Upper lobe of left lung (tissue), 6 donors: ENCODE results near the gene LUZP1. TPM values are rescaled to one million over a fixed set of nuclear protein-coding genes. Genes with fewer than 3 reads are reported as not detected.

Source experiments
- ATAC-seq, 2 donors: fragments of 200-7000 bp; cut with Tn5 transposase; one replicate each; pipeline ENCODE4 v1.9.1; 2022; ENCODE audit warnings: mild to moderate bottlenecking in 2 of 2, moderate library complexity in 2 of 2; ENCODE audit not compliant: low FRiP score in 2 of 2
- DNase-seq, 2 donors: peaks; one replicate each; pipeline ENCODE4 v3.0.0-alpha.2; 2019 to 2020
- H3K27ac ChIP-seq, 4 donors: fragments of 200-600 bp; sonication (generic); one replicate each; pipeline ENCODE4 v1.5.1; 2016 to 2019
- H3K27me3 ChIP-seq, 4 donors: fragments of 200-600 bp; sonication (generic); one replicate each; pipeline ENCODE4 v1.5.1; 2017 to 2019
- H3K36me3 ChIP-seq, 4 donors: fragments of 200-600 bp; sonication (generic); one replicate each; pipeline ENCODE4 v1.5.1; 2016 to 2019
- H3K4me1 ChIP-seq, 4 donors: fragments of 200-600 bp; sonication (generic); one replicate each; pipeline ENCODE4 v1.5.1; 2018 to 2019
- H3K4me3 ChIP-seq, 4 donors: fragments of 200-600 bp; sonication (generic); one replicate each; pipeline ENCODE4 v1.5.1; 2017 to 2019; ENCODE audit warnings: mild to moderate bottlenecking in 2 of 4, moderate library complexity in 1 of 4
- H3K9me3 ChIP-seq, 4 donors: fragments of 200-600 bp; sonication (generic); one replicate each; pipeline ENCODE4 v1.5.1; 2018 to 2019
- CTCF ChIP-seq, 6 experiments: fragments of 450-650 bp in 4 of 6; fragments of 200-600 bp in 2 of 6; sonication (generic) in 2 of 6; IDR thresholded peaks; one replicate each; pipeline ENCODE4 v1.5.1; 2016 to 2019; ENCODE audit warnings: antibody characterized with exemption in 6 of 6
- EP300 ChIP-seq, 4 donors: sonication (generic); formaldehyde crosslinking; IDR thresholded peaks; one replicate each; pipeline ENCODE4 v1.5.1; 2017; ENCODE audit warnings: antibody characterized with exemption in 4 of 4, control low read depth in 2 of 4
- POLR2A ChIP-seq, 4 donors: fragments of 450-650 bp; IDR thresholded peaks; one replicate each; pipeline ENCODE4 v1.5.1; 2016 to 2017; ENCODE audit warnings: antibody characterized with exemption in 4 of 4, mild to moderate bottlenecking in 2 of 4
- POLR2AphosphoS5 ChIP-seq, 2 donors: sonication (generic); formaldehyde crosslinking; IDR thresholded peaks; one replicate each; pipeline ENCODE4 v1.5.1; 2017; ENCODE audit warnings: antibody characterized with exemption in 2 of 2
- WGBS, 2 donors: methylation state at CpG; one replicate each; pipeline ENCODE4 v1.1.5; 2017 to 2018; 5-methylcytosine and 5-hydroxymethylcytosine counted together
- total RNA-seq, 6 donors: library from RNA; depleted of rRNA in 4 of 6; stranded (reverse); fragments of >200 nt in 4 of 6; gene quantifications; one replicate each; pipeline versions ENCODE4 v1.1.0 to v1.2.1, GENCODE V29; 2016 to 2021
- donor health status: DM: no; HTN: no; CAD: no; lungs with moderate emphysema.
- donor health status: DM: no; HTN: yes; CAD: no; lungs with severe emphysema.

Gene LUZP1
- total RNA-seq, 6 donors from 2014 or later, result 12.6 to 33.0 (median 21.2) TPM

DNA sequence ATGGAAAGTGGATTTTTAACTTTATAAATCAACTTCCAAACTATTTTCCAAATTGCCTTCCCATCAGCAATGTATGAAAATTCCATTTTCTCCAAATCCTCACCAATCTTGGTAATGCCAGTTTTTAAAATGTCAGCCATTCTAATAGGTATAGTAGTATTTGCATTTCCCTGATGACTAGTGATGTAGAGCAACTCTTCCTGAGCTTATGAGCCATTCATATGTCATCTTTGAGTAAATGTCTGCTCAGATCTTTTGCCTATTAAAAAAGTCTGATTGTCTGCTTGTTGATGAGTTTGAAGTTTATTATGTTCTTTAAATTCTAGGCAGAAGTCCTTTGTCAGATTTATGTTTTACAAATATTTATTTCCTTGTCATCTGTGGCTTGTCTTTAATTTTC, 94.6 kb downstream of the LUZP1 start:
- Histone ChIP-seq H3K27ac (no peak overlapping the region), H3K9me3 (no peaks in the 10 kb centered on the region), H3K4me3 (no peak overlapping the region), H3K36me3 (peaks cover 21 to 85% (median 50%) of the 10 kb centered on the region in 4 donors), H3K4me1 (no peaks in the 10 kb centered on the region), H3K27me3 (no peaks in the 10 kb centered on the region)
- no peak for TF ChIP-seq POLR2A (IDR thresholded peaks at IDR 0.05)
- TF ChIP-seq EP300 (IDR thresholded peaks at IDR 0.05), result no peak
- no peak for TF ChIP-seq POLR2AphosphoS5 (IDR thresholded peaks at IDR 0.05)
- no peak for TF ChIP-seq CTCF (IDR thresholded peaks at IDR 0.05)
- ATAC-seq, result no peak
- no peak for DNase-seq

DNA sequence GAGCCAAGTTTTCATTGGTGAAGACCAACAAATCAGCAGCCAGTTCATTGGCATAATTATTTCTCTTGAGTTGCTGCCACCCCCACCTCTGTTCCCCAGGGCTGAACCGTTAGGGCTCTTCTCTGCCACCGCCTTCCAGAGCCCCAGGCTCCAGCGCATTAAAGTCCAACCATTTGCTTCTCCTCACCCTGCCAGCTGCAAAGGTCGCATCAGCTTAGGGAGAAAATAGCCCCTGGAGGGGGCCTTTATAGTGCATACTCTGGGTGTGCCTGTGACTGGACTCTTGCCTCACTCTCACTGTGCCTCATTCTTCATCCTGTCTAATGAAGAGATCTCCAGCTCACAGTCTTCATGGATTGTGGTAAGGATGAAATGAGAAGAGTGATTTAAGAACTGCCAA, 99.0 kb downstream of the LUZP1 start:
- 92 to 97% methylated on average over 4 of the region's 4 CpGs for WGBS, 2 donors
- H3K36me3 ChIP-seq, result peaks cover 13 to 97% (median 31%) of the 10 kb centered on the region in 4 donors
- H3K9me3 ChIP-seq, result no peaks in the 10 kb centered on the region
- TF ChIP-seq POLR2A (IDR thresholded peaks at IDR 0.05), result no peak
- TF ChIP-seq POLR2AphosphoS5 (IDR thresholded peaks at IDR 0.05), result no peak
- ATAC-seq (no peak), DNase-seq (no peak)
- H3K27me3 ChIP-seq, result no peaks in the 10 kb centered on the region
- H3K4me1 ChIP-seq, result no peaks in the 10 kb centered on the region
- no peak overlapping the region for H3K4me3 ChIP-seq
- no peak overlapping the region for H3K27ac ChIP-seq

DNA sequence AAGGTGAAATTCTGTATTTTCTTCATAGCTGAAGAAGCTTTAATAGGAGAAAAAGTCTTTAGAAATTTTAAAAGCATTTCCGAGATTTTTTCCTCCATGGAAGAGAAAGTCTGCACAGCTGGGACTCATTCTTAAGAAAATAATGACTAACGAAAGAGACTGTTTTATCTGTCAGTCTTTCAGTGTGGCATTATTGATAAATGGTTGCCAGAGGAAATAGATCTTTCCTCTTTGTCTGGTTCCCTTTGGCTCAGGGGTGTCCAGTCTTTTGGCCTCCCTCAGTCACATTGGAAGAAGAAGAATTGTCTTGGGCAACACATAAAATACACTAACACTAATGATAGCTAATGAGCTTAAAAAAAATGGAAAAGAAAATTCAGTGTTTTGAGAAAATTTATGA, 99.5 kb downstream of the LUZP1 start:
- Histone ChIP-seq H3K4me3 (no peak overlapping the region), H3K4me1 (no peaks in the 10 kb centered on the region), H3K36me3 (peaks cover 13 to 97% (median 33%) of the 10 kb centered on the region in 4 donors), H3K27ac (no peak overlapping the region), H3K9me3 (no peaks in the 10 kb centered on the region), H3K27me3 (no peaks in the 10 kb centered on the region)
- TF ChIP-seq POLR2AphosphoS5 (IDR thresholded peaks at IDR 0.05) (no peak), POLR2A (IDR thresholded peaks at IDR 0.05) (no peak), CTCF (IDR thresholded peaks at IDR 0.05) (no peak), EP300 (IDR thresholded peaks at IDR 0.05) (no peak)
- DNase-seq, result no peak
- no peak for ATAC-seq
- WGBS, 2 donors, result 83 to 88% methylated on average over 2 of the region's 2 CpGs

DNA sequence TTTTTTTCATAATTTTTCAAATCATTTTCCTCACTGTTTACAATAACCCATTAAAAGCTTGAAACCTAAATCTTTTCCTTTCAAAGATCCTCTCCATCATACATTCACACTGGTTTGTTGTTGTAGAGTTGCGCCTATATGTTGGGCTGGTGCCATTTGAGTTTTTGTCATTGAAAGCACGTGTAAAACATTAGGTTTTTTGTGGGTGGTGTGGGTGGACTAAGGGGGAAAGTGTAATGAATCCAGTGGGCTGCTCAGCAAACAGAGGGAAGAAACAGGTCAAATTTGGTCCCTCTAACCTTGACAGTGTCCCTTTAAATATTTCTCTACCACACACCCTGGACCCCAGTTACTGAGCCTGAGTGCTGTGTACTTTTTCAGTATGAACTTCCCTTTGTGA, 102.6 kb downstream of the LUZP1 start:
- WGBS, 2 donors, result 94 to 100% methylated on average over 2 of the region's 2 CpGs
- H3K4me3 ChIP-seq, result no peak overlapping the region
- TF ChIP-seq EP300 (IDR thresholded peaks at IDR 0.05) (no peak), CTCF (IDR thresholded peaks at IDR 0.05) (no peak), POLR2AphosphoS5 (IDR thresholded peaks at IDR 0.05) (no peak), POLR2A (IDR thresholded peaks at IDR 0.05) (no peak)
- no peaks in the 10 kb centered on the region for H3K27me3 ChIP-seq
- peaks cover 2 to 90% (median 22%) of the 10 kb centered on the region in 4 donors for H3K36me3 ChIP-seq
- H3K27ac ChIP-seq, result no peak overlapping the region
- ATAC-seq (no peak), DNase-seq (no peak)
- H3K4me1 ChIP-seq, result no peaks in the 10 kb centered on the region
- H3K9me3 ChIP-seq, result no peaks in the 10 kb centered on the region

DNA sequence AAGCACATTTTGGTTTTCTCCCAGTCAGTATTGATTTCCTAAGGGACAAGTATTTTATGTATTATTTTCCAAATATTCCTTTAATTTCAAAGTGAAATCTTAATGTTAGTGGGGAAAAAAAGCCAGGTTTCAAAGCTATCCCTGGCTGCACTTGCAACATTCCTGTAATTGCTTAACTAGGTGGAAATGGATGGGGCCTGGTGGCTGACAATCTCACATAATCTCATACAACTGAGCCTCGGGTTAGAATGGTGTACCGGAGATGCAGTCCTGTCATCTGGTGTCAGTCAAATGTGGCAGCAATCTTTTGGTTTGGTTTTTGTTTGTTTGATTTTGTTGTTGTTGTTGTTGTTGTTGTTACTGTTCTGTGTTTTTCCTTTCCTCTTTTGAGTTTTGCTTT, 103.3 kb downstream of the LUZP1 start:
- H3K4me3 ChIP-seq, result no peak overlapping the region
- no peaks in the 10 kb centered on the region for H3K27me3 ChIP-seq
- peaks cover 0 to 90% (median 24%) of the 10 kb centered on the region in 4 donors for H3K36me3 ChIP-seq
- ATAC-seq, result no peak
- no peak for DNase-seq
- no peaks in the 10 kb centered on the region for H3K4me1 ChIP-seq
- no peak overlapping the region for H3K27ac ChIP-seq
- no peak for TF ChIP-seq POLR2AphosphoS5 (IDR thresholded peaks at IDR 0.05)
- TF ChIP-seq CTCF (IDR thresholded peaks at IDR 0.05), result no peak
- TF ChIP-seq EP300 (IDR thresholded peaks at IDR 0.05), result no peak
- TF ChIP-seq POLR2A (IDR thresholded peaks at IDR 0.05), result no peak
- H3K9me3 ChIP-seq, result no peaks in the 10 kb centered on the region
- 94 to 95% methylated on average over 2 of the region's 2 CpGs for WGBS, 2 donors
